Effector CD8-positive, alpha-beta T cell (primary cell): Measurements from ENCODE around the gene PRRT2.
"Not testable (repeated sequence)": the region's sequence is repeated elsewhere in the genome, so short reads cannot be mapped to it uniquely, and the experiment has no call there.

ENCODE experiments used
- DNase-seq: peaks from one replicate; lab custom pipeline; 2025; lab: John Stamatoyannopoulos, UW
- total RNA-seq, 4 experiments: gene quantifications; one replicate each; lab custom pipeline; 2026; lab: John Stamatoyannopoulos, UW

The PRRT2 gene
- 1.2 to 3.1 (median 1.6) reads per million in 4 experiments for total RNA-seq

DNA sequence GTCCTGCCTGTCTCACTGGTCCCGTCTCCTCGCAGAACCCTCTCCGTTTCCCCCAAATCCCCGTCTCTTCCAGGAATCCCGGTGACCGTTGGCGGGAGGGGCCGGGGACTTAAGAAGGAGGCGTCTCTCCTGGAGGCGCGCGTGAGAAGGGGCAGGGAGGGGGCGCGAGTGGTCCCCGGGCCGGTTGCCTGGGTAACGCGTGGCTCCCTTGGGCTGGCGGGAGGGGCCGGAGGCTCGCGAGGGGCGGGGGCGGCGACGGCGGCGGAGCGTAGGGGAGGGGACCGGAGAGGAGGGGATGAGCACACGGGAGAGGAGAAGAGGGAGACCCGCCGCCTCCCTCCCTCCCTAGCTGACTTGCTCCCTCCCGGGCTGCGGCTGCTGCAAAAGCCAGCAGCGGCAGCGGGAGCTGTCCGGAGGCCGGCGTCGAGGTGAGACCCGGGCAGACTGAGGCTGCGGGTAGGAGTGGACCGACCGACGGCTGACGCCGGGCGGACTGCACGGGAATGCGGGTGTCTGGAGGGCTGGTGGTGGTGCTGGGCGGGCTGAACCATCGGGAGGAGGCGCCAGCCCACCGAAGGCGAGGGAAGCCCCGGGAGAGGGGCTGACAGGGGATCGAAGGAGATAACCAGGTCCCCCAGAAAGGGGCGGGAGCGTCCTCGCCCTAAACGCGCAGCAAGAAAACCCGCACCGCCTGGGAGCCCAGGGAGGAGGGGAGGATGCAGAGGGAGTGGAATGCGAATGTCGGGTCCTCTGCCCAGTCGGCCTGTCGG lies at the start of gene PRRT2:
Gene PRRT2 (plus strand): TSS at position 298 of the 770 bp plus-strand sequence. CDS start 862 bp downstream, outside the sequence.
- peak; percentile 36 for DNase-seq

DNA sequence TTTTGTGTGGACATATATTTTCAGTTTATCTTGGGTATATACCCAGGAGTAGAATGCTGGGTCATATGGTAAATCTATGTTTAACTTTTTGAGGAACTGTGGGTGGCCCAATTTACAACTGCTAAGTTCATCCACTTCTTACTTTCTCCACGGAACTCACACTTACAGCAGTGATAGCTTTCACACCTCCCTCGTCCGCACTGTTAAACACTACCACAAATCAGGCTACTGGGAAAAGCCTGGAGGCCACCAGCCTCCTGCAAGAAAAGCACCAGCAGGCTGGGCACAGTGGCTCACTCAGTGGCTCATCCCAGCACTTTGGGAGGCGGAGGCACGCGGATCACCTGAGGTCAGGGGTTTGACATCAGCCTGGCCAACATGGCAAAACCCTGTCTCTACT lies 48.7 kb upstream of the PRRT2 start:
- DNase-seq, result no peak

DNA sequence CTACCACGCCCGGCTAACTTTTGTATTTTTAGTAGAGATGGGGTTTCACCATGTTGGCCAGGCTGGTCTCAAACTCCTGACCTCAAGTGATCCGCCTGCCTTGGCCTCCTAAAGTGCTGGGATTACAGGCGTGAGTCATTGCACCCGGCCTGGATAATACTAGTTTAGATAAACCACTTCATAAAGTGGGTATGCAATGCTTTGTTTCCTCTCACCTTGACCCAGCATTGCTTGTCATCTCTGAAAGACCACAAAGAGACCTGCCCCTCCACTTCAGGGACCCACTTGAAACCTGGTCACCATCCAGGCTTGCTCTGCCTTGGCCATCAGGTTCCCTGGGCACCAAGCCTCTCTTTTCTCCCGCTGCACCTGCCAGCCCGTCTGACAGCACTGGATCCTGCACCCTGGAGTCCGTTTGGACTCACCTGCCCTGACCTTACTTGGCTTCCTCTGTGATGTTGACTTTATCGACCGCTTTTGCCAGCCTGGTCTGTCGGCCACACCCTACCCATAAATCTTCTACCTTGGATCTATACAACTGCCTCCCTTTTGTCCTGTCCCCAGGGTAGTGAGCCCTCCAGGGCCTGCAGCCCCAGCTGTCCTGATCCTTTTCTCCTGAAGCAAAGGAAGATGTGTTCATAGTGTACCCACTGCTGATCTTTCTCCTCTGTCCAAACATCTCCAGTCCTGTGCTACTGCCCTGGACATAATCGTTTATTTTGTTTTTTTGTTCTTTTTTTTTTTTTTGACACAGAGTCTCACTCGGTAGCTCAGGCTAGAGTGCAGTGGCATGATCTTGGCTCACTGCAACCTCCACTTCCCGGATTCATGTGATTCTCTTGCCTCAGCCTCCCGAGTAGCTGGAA lies 46.6 kb upstream of the PRRT2 start:
- no peak for DNase-seq

GRCh38 chr16:29766571-29766970 lies 45.4 kb upstream of the PRRT2 start:
- no peak for DNase-seq

DNA sequence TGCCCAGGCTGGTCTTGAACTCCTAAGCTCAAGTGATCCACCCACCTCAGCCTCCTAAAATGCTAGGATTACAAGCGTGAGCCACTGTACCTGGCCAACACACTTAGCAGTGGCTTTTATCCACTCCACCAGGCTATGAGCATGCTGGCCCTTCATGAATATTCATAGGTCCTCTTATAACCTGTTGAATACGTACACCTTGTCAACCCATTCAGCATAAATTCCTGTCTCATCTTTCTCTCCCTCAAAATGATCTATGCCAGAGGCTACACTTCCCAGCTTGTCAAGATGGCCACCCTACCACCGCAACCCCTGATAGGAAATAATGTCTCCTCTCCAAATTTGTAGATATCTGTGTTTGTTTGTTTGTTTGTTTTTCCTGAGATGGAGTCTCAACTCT lies 44.9 kb upstream of the PRRT2 start:
- no peak for DNase-seq

DNA sequence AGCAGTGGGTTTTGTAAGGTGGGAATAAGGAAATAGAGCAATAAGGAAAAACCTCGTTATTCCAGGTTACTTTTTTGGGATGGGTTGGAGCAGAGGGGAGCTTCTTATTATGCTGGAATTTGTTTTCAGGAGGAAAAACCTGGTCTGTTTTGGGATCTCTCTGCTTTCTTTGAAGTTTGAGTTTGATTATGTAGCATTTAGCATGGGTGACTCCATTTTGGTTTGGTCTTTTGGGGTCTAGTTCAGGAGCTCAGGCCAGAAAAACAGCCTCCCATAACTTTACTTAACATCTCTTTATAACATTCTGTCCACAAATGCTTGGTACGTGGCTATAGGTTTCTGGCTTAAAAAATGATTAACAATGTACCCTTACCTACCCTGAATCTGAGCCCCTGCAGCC lies 42.5 kb upstream of the PRRT2 start:
- DNase-seq, result no peak

GRCh38 chr16:29770250-29770929 lies 41.6 kb upstream of the PRRT2 start:
- no peak for DNase-seq

GRCh38 chr16:29772330-29772729 lies 39.7 kb upstream of the PRRT2 start:
- not testable (repeated sequence) for DNase-seq

GRCh38 chr16:29774730-29775129 lies 37.3 kb upstream of the PRRT2 start:
- no peak for DNase-seq

- no peak for DNase-seq
Observed at GRCh38 chr16:29775742-29776408, 36.1 kb upstream of the PRRT2 start.

GRCh38 chr16:29777576-29778350 lies 34.2 kb upstream of the PRRT2 start, which contains the start of gene ZG16:
TSS of gene ZG16 (plus strand) at chr16:29778256. CDS start at chr16:29779267, 1,011 bp downstream.
- no peak for DNase-seq

DNA sequence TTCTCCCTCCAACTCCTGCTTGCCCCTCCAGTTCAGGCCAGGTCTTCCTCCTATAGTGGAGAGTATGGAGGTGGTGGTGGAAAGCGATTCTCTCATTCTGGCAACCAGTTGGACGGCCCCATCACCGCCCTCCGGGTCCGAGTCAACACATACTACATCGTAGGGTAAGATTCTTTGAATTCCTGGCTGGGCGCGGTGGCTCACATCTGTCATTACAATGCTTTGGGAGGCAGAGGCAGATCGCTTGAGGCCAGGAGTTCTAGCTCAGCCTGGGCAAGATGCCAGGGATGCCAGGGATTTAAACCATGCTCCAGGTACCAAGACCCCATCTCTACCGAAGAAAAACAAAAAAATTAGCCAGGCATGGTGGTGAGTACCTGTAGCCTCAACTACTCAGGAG lies 32.5 kb upstream of the PRRT2 start:
- DNase-seq, result no peak

GRCh38 chr16:29783094-29783953 lies 28.7 kb upstream of the PRRT2 start:
- not testable (repeated sequence) for DNase-seq

GRCh38 chr16:29784157-29784556 lies 27.8 kb upstream of the PRRT2 start:
- DNase-seq, result no peak

DNA sequence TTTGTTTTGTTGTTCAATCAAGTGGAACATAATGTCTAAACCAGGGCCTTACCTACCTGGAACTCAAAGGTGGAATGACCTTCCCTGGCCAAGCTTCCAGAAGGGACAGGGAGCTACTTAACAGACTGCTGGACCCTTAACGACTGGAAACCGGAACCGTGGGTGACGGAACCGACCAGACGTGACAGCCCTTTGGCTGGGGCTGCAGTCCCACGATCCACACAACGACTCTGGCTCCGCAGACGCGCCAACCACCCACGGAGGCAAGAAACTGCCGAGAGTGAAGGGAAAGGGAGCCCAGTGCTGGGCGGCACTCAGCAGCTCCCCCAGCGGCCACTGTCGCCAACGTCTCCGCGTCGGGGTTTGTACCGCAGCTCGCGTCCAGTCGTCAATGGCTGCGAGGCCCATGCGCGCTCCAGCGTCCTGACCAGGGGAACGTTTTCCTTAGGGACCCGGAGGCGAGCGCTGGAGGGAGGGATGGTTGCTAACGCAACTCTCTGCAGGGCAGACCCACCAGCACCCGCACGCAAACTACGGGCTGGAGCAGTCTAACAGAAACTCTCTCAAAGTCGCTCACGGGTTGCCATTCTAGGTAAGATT lies 27.0 kb upstream of the PRRT2 start:
- DNase-seq, result peak; percentile 51

GRCh38 chr16:29787155-29787554 lies 24.8 kb upstream of the PRRT2 start:
- DNase-seq, result not testable (repeated sequence)

DNA sequence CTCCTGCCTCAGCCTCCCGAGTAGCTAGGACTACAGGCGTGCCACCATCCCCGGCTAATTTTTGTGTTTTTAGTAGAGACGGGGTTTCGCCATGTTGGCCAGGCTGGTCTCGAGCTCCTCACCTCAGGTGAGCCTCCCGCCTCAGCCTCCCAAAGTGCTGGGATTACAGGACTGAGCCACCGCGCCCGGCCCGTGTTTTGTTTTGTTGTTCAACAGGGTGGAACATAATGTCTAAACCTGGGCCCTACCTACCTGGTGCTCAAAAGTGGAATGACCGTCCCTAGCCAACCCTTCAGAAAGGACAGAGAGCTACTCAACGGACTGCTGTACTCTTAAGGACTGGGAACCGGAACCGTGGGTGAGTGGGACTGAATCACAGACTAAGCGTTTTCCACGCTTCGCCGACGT lies 22.2 kb upstream of the PRRT2 start:
- DNase-seq, result no peak

DNA sequence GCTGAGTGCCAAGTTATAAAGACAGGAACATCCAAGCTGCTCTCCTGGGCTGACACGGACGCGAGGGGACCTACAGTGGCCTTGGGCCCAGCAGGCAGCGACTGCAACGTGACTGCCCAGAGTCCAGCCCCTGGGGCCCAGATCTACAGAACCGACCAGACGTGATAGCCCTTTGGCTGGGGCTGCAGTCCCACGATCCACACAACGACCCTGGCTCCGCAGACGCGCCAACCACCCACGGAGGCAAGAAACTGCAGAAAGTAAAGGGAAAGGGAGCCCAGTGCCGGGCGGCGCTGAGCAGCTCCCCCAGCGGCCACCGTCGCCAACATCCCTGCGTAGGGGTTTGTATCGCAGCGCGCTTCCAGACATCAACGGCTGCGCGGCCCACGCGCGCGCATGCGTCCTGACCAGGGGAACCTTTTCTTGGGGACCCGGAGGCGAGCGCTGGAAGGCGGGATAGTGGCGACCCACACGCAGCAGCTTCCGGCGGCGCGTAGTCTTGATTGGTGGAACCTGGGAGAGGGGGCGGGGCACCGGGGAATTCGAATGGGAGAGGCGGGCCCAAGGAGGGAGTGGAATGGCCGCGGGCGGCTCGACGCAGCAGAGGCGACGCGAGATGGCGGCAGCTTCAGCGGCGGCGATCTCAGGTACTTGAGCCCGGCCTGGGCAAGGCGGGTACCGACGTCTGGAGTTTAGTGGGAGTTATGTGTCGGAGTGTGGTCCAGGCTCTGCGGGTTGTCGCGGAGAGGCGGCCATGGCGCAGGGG lies 21.6 kb upstream of the PRRT2 start, which contains the start of gene KIF22:
Gene KIF22 (plus strand): TSS at position 569 of the 766 bp plus-strand sequence. CDS start 9 bp downstream, at position 578.
- peak; percentile 100 for DNase-seq
